ENCODE data around the gene CYB561D1.

CYB561D1 gene

DNA sequence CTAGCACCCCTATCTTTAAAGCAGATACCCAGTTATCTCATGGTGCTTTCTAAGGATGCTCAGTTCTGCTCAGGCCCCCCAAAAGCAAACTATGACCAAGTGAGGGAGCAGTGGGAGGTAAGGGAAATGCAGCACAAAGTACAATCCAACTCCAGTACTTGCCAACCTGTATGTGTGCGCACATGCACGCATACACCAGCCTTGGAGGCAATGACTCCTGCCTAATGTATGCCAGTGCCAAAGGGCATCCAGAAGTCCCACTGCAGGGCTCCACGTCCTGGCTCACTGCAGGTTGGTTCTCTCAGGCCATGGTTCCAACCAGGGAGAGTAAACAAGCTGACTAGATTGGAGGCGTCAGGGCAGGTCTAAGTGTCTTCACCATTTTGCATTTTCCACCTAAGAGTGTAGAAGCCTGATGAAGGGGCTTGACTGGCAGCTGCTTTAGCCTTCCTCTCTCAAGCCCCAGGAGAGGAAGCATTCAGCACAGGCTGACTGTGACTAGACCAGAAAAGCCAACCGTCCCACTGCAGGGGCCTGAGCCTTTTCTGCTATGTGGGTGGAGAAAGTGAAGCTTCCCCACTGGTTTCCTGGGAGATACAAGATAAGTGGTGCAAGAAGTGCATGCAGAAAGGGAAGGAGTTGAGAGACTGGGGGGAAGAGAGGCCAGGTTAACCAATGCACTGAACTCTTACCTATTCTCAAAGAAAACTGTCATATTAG lies 7.9 kb downstream of the CYB561D1 start:
- no peak for DNase-seq

- DNase-seq: peak; percentile 47 to 53
Observed at GRCh38 chr1:109502364-109502851, 8.5 kb downstream of the CYB561D1 start.

- DNase-seq: no peak
Observed at GRCh38 chr1:109503935-109504334, 10.0 kb downstream of the CYB561D1 start.

DNA sequence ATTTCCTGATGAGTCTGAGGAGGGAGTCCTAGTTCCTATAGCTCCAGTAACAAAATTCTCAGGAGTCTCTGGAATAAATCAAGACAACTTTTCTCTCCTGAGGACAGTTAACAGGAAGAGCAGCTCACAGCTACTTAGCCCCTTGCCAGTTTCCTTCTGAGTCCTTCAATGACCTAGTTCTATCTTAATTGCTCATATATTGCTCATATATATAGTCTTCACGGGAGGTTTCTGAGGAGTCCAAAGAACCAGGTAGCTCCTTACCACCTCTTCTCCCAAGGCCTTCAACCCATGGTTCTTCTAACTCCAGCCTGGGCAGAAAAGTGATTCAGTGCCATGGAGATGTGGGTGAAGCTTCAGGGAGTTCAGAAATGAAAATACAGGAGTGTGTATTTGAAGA lies 11.1 kb downstream of the CYB561D1 start:
- no peak for DNase-seq

- no peak for DNase-seq
Observed at GRCh38 chr1:109508001-109508872, 14.3 kb downstream of the CYB561D1 start.

DNA sequence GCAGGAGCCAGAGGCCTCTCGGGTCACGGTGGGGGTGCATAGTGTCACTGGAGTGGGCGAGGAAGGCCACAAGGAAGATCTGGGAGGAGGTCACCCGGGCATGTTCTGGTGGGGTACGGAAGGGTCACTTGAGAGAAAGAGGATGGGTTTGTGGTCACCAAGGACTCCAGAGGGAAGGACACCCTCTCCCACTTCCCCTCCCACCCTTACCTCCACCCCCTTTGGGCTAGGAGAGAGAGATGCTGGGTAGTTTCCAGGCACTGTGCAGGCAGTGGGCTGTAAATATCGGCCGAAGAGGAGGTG lies 14.9 kb downstream of the CYB561D1 start:
- DNase-seq: no peak

DNA sequence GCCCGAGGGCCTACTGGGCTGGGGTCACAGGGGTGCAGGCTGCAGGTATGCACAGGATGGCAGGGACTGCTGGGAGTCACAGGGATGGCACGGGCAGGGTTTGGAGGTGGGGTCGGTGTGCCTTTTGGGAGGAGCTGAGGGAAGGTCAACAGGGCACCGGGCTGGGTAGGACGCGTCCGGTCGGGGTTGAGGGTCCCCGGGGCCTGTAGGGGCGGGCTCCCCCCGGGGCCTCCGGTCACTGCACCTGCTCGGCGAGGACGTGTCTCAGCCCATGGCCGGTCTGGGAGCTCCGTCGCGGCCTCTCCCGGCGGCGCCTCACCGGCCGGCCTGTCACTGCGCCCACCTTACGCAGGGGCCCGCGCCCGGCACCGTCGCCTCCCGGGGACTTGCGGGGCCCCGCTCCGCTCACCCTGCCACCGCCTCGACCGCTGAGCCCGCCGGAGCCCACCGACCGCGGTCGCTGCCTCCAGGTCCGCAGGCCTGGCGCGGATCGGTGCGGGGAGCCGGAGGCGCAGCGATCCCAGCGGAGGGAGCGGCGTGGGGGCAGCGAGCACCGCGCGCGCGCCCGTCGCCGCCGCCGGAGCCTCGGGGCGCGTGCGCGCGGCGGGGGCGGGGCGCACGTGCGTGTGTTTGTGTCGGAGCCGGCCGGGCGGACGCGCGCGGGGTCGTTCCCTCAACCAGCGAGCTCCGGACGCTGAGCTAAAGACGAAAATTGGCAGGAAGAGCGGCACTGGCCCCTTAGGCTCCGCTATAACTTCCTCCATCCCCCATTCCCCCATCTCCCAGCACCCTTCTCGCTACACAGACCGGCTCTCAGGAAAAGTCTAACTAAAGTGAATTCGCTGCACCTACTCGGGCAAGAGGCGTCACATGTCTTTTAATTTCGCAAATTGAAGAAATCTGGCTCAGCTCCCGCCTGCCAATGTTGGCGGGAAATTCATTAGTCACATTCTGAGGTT lies 15.6 kb downstream of the CYB561D1 start, which contains the start of gene AMIGO1:
TSS of gene AMIGO1 (minus strand) at position 552 of the 959 bp plus-strand sequence. CDS start 815 bp downstream, outside the sequence.
- peak; percentile 55 to 59 for DNase-seq

DNA sequence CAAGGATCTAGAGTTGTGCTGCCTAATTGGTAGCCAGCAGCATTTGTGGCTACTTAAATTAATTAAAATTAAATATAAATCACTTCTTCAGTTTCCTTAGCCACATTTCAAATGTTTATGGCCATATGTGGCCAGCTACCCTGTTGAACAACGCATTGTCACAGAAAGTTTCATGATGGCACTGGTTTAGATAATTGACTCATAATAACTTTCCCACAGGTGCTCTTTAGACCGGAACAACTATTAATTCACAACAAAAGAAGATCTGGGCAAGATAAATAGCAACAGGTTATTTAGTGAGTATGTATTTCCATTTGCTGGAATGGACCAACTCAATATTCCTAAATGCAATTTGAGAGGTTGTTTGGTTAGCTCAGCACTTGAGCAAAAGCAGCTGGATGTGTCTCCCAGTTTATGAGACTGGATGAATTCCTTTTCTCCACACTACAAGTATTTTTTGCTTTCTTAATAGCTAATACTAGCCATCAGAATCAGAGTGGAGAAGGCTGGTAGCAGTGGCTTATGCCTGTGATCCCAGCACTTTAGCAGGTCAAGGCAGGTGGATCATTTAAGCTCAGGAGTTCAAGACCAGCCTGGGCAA lies 19.3 kb downstream of the CYB561D1 start:
- no peak for DNase-seq

- no peak for DNase-seq
Observed at GRCh38 chr1:109514846-109515245, 21.0 kb downstream of the CYB561D1 start.

GRCh38 chr1:109516872-109517271 lies 23.0 kb downstream of the CYB561D1 start:
- no peak for DNase-seq

DNA sequence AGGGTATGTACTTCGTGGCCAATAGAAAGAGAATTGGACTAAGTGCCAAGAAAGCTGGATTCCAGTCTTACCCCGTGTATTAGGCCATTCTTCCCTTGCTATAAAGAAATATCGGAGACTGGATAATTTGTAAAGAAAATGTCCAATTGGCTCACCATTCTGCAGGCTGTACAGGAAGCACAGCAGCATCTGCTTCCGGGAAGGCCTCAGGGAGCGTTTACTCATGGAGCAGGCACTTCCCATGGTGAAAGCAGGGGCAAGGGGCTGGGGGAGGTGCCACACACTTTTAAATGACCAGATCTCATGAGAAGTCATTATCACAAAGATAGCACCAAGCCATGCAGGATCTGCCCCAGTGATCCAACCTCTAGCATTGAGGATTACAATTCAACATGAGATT lies 23.4 kb downstream of the CYB561D1 start:
- no peak for DNase-seq

DNA sequence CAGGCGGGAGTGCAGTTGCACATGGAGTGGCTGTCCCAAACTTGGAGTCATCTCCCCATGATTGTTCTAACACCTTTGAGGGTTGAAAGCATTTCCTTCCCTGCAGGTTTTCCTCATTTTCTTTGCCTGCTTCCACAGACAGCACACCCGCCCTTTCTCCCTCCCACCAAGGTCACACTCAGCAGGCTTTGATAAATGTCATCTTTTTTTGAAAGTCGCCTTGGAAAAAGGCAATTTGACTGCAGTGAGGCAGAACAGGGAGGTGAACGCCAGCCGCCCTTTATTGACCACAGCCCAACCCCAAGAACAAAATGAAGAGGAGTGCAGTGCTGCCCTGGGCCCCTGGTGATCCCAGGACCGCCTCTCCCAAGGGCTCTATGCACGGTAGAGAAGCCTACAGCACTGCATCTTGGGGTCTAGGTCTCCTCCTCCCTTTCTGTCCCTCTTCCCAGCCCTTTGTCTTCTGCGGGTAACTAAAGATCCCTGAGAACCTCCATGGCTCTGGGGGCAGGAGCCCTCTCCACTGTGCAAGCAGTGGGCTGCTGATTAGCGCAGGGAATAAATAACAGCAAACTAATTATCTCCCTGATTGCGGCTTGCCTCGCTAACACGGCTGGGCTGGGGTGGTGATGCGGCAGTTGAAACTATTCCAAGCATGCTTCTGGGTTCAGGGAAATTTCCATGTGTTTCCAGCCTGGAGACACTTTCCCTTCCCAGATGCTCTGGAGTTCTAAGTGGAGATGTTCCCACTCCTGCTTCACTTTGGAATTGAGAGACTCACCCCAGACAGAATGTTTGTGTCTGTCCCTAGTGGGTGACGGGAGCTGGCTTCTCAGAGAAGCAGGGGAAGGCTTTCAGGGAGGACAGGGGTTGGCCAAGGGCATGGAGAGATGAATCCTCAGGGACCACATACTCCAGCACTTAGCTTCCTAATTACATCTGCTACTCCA lies 27.4 kb downstream of the CYB561D1 start:
- no peak for DNase-seq

GRCh38 chr1:109522026-109522425 lies 28.1 kb downstream of the CYB561D1 start:
- no peak for DNase-seq

- DNase-seq: no peak
Observed at GRCh38 chr1:109523706-109524105, 29.8 kb downstream of the CYB561D1 start.

GRCh38 chr1:109527098-109527811 lies 33.4 kb downstream of the CYB561D1 start:
- DNase-seq: no peak

- DNase-seq: no peak
Observed at GRCh38 chr1:109527846-109528695, 34.2 kb downstream of the CYB561D1 start.

- no peak for DNase-seq
Observed at GRCh38 chr1:109528712-109529111, 34.8 kb downstream of the CYB561D1 start.

DNA sequence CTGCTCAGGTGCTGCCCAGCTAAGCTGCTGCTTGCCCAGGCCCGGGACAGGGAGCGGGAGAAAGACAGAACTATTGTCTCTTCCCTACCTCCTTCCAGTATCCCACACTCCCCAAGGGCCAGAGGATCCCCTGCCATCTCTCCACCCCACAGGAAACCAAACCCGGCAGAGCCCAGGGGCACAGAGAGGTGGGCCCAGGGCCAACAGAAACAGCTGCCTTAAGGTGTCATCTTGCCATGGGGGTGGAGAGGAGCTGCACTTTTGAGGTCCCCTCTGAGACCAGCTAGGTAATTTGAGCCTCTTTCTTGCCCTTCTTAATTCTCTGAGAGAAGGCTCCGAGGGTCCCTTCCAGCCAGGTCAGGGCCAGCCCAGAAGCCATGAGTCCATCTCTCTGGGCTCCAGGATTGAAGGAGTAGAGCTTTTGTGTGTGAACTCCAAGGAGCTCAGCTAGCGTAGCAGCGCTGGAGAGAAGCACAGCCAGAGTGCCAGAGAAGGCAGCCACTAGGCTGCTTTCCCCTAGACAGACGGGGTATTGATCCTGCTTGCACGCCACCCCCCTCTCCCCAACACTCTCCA lies 36.1 kb downstream of the CYB561D1 start:
- no peak for DNase-seq

DNA sequence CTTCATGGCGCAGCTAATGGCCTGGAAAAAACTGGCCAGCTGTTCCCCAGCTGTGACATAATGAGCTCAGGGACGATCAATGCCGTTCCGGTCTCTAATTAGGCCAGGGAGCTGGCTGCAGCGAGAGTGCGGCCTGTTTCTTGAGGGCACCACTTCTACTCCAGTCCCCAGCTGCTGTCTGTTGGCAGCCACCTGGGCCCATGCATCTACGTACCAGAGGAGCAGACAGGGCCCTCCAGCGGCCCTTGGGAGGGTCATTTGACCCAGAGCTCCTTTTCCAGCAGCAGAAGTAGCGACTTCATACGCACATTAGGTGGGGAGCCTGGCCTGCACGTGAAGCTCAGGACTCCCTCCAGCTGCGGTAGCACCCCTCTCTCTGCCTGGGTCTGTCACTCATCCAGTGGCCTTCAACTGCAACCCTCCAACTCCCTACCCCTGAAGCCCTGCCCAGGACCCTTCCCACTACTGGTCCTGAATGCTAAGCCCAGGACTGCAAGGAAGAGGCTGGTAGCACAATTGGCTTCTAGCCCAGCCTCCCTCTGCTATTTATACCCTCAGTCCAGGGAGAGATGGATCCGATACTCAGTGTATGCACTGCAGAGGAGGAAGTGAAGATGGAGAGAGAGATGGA lies 36.7 kb downstream of the CYB561D1 start:
- DNase-seq: no peak

Data from activated CD4-positive, alpha-beta T cell treated with anti-CD3 and anti-CD28 coated beads for 4 hours (primary cell).